Smooth muscle cell (in vitro differentiated cells): ENCODE data around the gene SETD7. TPM values are rescaled to one million over a fixed set of nuclear protein-coding genes. Genes with fewer than 3 reads are reported as not detected.

ENCODE experiments used
- DNase-seq: peaks from one replicate; lab custom pipeline; 2025; ENCODE audit not compliant: unreplicated experiment; lab: John Stamatoyannopoulos, UW
- H2AFZ ChIP-seq: fragments of 200-600 bp; sonication (generic); 2 replicates; pipeline ENCODE4 v1.6.0; 2016; ENCODE audit warnings: antibody characterized with exemption, low read depth, mild to moderate bottlenecking
- H3F3A ChIP-seq: fragments of 200-600 bp; sonication (generic); 2 replicates; pipeline ENCODE4 v1.6.0; 2017; ENCODE audit warnings: antibody characterized with exemption, low read depth
- H3K27ac ChIP-seq: fragments of 200-600 bp; sonication (generic); 2 replicates; pipeline ENCODE4 v1.5.1; 2016; ENCODE audit warnings: low read depth, mild to moderate bottlenecking
- H3K27me3 ChIP-seq: fragments of 200-600 bp; sonication (generic); 2 replicates; pipeline ENCODE4 v1.6.1; 2016; ENCODE audit warnings: low read depth, mild to moderate bottlenecking
- H3K36me3 ChIP-seq: fragments of 200-600 bp; sonication (generic); 2 replicates; pipeline ENCODE4 v1.5.1; 2016; ENCODE audit warnings: low read depth
- H3K4me1 ChIP-seq: fragments of 200-600 bp; sonication (generic); 2 replicates; pipeline ENCODE4 v1.5.1; 2016; ENCODE audit warnings: low read depth
- H3K4me2 ChIP-seq: fragments of 200-600 bp; sonication (generic); 2 replicates; pipeline ENCODE4 v1.6.0; 2016; ENCODE audit warnings: mild to moderate bottlenecking
- H3K4me3 ChIP-seq: fragments of 200-600 bp; sonication (generic); 2 replicates; pipeline ENCODE4 v1.5.1; 2016; ENCODE audit warnings: mild to moderate bottlenecking
- H3K79me2 ChIP-seq: fragments of 200-600 bp; sonication (generic); 2 replicates; pipeline ENCODE4 v1.6.0; 2016; ENCODE audit warnings: low read depth, mild to moderate bottlenecking
- H3K9ac ChIP-seq: fragments of 200-600 bp; sonication (generic); 2 replicates; pipeline ENCODE4 v1.6.0; 2016; ENCODE audit warnings: low read depth
- H3K9me3 ChIP-seq: fragments of 200-600 bp; sonication (generic); replicated peaks from 2 replicates; pipeline ENCODE4 v1.5.1; 2016; ENCODE audit warnings: low read depth
- H4K20me1 ChIP-seq: fragments of 200-600 bp; sonication (generic); 2 replicates; pipeline ENCODE4 v1.6.0; 2016; ENCODE audit warnings: low read depth
- CTCF ChIP-seq: fragments of 200-600 bp; sonication (generic); IDR thresholded peaks from 2 replicates; pipeline ENCODE4 v1.5.1; 2017; ENCODE audit warnings: borderline replicate concordance, mild to moderate bottlenecking, antibody characterized with exemption; ENCODE audit not compliant: insufficient read depth, poor library complexity, severe bottlenecking
- WGBS: methylation state at CpG from one replicate; pipeline ENCODE4 v1.1.7; 2016; ENCODE audit warnings: low lambda C conversion rate; 5-methylcytosine and 5-hydroxymethylcytosine counted together
- polyA plus RNA-seq: library from polyadenylated mRNA; unstranded; fragments of >200 nt; fragmentation: Nextera tagmentation; extraction: Ambion mirVana; gene quantifications from 2 replicates; pipeline ENCODE4 v1.2.1, GENCODE V29; 2016
- total RNA-seq: library from RNA; depleted of rRNA; stranded (reverse); fragments of >200 nt; gene quantifications from 2 replicates; pipeline ENCODE4 v1.2.3, GENCODE V29; 2014

SETD7 gene
- total and polyA plus RNA-seq, 2 experiments from 2014 or later = 8.5 to 34.2 TPM

GRCh38 chr4:139567159-139567870 is 11.3 kb upstream of the SETD7 start:
- Histone ChIP-seq H3K27ac (no peak overlapping the region), H3K36me3 (no peaks in the 10 kb centered on the region), H4K20me1 (no peaks in the 10 kb centered on the region), H3K9me3 (no peaks in the 10 kb centered on the region), H3K4me3 (no peak overlapping the region), H3K4me1 (no peaks in the 10 kb centered on the region), H3F3A (no peaks in the 10 kb centered on the region), H3K9ac (no peak overlapping the region), H3K4me2 (no peak overlapping the region), H3K27me3 (no peaks in the 10 kb centered on the region), H3K79me2 (no peaks in the 10 kb centered on the region), H2AFZ (no peak overlapping the region)
- DNase-seq = no peak
- 89% methylated on average over 7 of the region's 7 CpGs for WGBS
- no peak for TF ChIP-seq CTCF

- no peak overlapping the region for H3K4me3 ChIP-seq
- no peaks in the 10 kb centered on the region for H3K36me3 ChIP-seq
- no peak overlapping the region for H2AFZ ChIP-seq
- no peaks in the 10 kb centered on the region for H4K20me1 ChIP-seq
- peaks cover 7% of the 10 kb centered on the region for H3K4me1 ChIP-seq
- H3F3A ChIP-seq = peaks cover 2% of the 10 kb centered on the region
- no peak for TF ChIP-seq CTCF
- no peak overlapping the region for H3K4me2 ChIP-seq
- no peaks in the 10 kb centered on the region for H3K9me3 ChIP-seq
- DNase-seq = no peak
- 91% methylated on average over 1 of the region's 1 CpG for WGBS
- no peak overlapping the region for H3K9ac ChIP-seq
- no peaks in the 10 kb centered on the region for H3K79me2 ChIP-seq
- H3K27ac ChIP-seq = no peak overlapping the region
- H3K27me3 ChIP-seq = no peaks in the 10 kb centered on the region
These were observed 8.5 kb upstream of the SETD7 start for GRCh38 chr4:139564502-139564901.

GRCh38 chr4:139563515-139563914 is 7.5 kb upstream of the SETD7 start:
- WGBS = 94% methylated on average over 2 of the region's 2 CpGs
- H4K20me1 ChIP-seq = no peaks in the 10 kb centered on the region

More at GRCh38 chr4:139563515-139563914, 7.5 kb upstream of the SETD7 start:
- Histone ChIP-seq H3K9ac (no peak overlapping the region), H3F3A (peaks cover 11% of the 10 kb centered on the region), H3K27me3 (no peaks in the 10 kb centered on the region), H3K27ac (no peak overlapping the region), H3K4me1 (peaks cover 7% of the 10 kb centered on the region), H3K79me2 (no peaks in the 10 kb centered on the region), H3K4me2 (no peak overlapping the region), H3K4me3 (no peak overlapping the region), H3K36me3 (no peaks in the 10 kb centered on the region), H2AFZ (no peak overlapping the region), H3K9me3 (no peaks in the 10 kb centered on the region)
- DNase-seq = no peak
- TF ChIP-seq CTCF = no peak
